ENCODE results near the gene PTPN23.

PTPN23 gene

DNA sequence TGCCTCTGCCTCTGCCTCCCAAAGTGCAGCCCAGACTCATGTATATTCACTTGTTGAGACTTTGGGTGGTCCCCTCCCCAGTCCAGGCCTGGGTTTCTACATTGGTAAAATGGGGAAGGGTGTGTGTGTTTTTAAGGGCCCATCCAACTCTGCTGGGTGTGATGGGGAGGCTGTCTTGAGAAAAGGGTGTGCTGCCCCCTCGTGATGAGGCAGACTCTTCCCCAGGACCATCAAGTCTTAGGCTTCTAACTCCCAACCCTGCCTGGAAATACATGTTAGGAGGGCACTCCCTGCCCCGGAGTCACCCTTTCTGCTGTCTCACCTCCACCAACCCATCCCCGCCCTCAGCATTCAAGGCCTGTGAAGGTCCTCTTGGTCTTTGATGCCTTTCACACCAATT is 4.4 kb upstream of the PTPN23 start:
- DNase-seq = no peak

DNA sequence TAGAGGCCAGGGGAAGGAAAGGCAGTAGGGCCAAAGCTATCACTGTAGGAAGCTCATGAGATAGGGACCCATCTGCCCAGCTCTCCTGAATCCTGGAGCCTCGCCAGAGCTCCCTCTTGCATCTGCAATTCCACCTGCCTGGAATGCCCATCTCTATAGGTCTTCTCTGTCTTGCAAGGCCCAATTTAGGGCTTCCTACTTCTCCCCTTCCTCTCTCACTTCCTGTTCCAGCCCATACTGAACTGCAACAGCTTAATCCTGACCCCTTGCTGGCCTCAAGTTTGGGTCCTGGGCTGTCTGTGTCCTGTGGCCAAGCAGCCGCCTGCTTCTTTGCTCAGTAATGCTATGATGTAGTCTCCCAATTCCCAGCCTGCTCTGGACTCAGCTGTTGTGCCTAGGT is 3.6 kb upstream of the PTPN23 start:
- no peak for DNase-seq

DNA sequence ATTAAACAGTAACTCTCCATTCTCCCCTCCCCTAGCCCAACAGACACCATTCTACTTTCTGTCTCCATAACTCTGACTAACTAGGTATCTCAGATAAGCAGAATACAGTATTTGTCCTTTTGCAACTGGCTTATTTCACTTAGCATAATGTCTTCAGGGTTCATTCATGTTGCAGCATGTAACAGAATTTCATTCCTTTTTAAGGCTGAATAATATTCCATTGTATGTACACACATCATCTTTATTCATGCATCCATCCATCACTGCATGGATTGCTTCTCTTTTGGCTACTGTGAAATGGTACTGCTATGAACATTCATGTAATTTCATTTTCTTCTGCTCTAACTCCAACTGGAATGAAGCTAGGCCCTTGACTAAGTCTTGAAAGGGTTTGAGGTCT is 2.0 kb upstream of the PTPN23 start:
- DNase-seq = no peak

DNA sequence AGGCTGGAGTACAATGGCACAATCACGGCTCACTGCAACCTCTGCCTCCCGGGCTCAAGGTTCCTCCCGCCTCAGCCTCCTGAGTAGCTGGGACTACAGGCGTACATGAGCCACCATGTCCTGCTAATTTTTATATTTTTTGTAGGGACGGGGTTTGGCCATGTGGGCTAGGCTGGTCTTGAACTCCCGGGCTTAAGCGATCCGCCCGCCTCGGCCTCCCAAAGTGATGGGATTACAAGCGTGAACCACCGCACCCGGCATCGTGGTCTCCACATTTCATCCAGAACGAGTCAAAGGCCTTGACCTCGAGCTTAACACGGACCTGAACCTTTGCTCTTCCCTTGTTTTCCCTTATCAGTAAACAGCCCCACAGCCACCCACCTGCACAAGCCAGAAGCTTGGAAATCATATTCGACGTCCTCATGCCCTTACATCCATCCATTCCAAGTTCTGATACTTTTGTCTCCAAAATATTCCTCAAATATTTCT is 1.4 kb upstream of the PTPN23 start:
- no peak for DNase-seq

DNA sequence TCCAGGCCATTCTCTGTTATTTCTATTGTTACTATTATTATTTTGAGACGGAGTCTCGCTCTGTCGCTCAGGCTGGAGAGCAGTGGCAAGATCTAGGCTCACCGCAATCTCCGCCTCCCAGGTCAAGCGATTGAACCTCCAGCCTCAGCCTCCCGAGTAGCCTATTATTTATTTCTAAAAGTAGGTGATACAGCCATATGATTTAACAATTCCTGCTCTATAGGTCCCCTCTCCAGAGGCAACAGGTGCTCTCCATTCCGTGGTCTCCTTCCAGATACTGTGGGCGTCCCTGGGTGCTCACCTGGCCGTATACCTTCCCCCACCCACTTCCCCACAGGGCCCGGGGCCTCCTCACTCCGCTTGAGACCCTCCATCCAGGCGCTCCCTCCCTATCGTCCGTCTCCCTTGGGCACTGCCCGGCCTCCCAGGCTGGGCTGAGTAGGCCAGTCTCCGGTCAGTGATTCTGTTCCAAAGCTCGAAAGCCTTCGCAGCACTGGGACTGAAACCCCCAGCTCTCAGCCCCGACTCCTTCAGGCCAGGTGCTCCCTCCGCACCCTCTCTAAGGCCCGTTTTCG is 708 bp upstream of the PTPN23 start:
- no peak for DNase-seq

DNA sequence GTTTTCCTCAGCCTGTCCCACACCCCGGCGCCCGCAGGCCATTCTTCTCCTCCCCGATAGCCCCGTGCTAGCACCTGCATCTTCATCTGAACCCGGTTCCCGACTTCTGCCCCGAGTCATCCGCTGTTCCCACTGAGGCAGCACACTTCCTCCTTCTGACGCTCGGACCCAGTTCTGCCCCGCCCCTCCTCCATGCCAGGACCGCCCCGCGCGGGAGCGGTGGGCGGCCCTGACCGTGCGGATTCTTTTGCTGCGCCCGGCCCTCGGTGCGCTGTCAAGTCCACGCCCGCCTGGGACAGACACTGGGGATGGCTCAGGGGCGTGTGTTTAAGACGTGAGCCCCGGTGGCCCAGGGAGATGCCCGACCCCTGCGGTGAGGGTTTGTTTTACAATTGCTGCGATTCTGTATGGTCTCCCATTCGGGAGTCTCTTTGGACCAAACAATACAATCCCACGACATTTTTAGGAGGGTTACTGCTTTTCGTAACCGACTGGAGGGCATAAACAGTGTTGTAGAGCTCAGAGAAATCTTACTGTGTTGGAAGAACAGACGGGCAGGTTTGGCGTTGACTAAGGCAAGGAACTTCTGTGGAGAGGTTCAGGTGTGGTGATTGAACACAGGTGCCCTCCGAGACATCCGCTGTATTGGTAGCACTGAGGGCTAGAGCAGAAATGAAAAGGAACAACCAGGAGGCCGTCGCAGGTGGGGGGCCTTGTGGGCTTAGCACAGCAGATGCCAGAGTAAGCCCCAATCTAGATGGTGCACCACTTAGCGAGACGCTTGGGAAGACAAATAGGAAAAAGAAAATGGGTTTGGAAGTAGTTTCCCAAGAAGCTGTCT is 716 bp downstream of the PTPN23 start:
- peak; percentile 71 for DNase-seq

DNA sequence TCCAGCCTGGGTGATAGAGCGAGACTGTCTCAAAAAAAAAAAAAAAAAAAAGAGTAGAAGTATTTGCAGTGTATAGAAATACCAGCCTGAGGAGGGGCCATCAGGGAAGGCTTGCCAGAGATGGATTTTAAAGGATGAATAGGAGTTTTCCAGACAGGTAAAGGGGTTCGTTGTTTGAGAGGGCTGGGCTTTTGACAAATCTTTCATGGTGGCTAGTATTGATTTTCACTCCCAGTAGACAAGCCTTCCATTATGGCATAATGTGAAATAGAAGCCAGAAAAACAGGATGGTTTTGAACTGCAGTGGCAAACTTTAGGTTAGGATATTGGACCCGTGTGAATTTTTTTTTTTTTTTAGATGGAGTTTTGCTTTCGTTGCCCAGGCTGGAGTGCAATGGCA is 3.6 kb downstream of the PTPN23 start:
- DNase-seq = no peak

DNA sequence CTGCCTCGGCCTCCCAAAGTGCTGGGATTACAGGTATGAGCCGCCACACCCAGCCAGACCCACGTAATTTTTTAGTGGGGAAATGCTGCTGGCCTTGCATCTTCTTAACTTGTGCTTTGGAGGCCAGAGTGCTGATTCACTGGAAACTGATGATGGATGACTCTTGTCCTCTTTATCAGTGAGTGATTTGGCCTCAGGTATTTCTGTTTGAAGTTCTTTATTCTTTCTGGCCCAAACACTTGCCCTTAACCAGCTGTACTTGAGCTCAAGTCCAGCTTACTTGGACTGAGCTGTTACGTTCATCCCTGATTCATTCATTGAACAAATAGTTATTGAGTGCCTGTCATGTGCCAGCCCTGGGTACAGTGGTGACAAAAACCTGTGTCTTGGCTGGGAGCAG is 4.2 kb downstream of the PTPN23 start:
- DNase-seq = no peak

DNA sequence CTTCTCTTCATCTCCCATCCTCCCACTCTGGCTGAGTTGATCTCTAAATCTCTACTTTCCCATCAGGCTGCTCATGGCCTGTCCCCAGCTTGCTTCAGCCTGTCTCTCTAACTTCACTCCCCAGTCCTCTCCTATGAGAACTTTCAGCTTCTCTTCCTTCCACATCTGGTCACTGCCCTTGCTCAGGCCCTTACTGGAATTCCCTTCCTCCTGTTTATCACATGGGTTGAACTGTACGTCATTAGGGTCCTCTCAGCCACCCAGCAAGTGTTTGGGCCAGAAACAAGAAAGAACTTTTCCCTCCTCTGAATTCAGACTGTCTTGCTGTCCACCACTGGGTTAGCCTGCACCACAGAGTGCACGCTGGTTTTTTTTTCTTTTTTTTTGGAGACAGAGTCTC is 5.0 kb downstream of the PTPN23 start:
- DNase-seq = no peak

DNA sequence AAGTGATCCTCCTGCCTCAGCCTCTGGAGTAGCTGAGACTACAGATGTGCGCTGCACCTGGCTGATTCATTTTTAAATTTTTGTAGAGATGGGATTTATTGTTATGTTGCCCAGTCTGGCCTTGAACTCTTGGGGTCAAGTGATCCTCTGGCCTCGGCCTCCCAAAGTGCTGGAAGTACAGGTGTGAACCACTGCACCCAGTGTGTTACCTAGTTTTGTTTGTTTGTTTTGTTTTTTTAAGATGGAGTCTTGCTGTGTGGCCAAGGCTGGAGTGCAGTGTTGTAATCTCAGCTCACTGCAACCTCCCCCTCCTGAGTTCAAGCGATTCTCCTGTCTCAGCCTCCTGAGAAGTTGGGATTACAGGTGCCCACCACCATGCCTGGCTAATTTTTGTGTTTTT is 12.1 kb downstream of the PTPN23 start:
- no peak for DNase-seq

DNA sequence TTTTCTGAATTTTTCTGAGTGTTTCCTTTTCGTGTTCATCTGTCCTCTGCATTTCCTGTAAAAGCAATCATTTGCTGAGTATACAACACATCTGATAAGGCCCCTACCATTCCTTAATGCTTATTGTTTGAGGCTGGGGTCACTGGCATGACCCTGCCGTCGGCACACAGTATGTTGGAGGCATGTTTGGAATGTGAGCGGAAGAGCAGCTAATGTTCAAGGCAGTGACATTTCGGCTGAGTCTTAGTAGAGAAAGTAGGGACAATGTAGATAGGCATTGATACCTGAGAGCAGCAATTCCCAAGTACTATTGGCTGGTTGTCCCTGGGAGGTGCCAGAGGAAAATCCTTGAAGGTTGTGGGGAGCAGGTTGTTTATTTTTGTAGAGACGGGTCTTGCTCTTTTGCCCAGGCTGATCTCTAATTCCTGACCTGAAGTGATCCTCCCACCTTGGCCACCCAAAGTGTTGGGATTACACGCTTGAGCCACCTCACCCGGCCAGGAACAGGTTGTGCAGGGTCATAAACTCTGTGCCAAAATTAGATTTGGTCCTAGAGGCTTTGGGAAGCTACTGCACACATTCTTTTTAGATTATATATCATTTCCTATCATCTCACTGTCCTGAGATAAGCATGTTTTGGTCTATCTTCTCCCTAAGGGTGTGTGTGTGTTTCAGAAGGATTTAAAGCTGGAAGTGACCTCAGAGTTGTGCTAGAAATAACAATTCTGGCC is 13.5 kb downstream of the PTPN23 start:
- DNase-seq = no peak

DNA sequence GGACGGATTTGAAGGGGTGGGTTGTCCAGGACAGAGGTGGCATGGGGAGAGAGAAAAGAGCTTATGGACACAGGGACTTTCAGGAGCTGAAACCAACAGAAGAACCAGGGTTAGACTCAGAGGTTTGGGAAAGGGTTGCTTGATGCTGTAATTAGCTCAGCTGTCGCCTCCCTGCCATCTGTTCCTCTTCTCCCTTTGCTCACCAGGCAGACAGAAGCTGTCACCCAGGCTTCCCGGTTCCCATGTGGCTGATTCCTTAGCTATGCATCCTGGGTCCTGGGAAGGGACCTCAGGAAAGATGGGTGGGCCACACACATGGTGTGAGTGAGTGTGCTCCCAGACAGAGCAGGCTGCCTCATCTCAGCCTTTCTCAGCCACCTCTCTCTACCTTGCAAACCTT is 14.1 kb downstream of the PTPN23 start:
- DNase-seq = no peak

DNA sequence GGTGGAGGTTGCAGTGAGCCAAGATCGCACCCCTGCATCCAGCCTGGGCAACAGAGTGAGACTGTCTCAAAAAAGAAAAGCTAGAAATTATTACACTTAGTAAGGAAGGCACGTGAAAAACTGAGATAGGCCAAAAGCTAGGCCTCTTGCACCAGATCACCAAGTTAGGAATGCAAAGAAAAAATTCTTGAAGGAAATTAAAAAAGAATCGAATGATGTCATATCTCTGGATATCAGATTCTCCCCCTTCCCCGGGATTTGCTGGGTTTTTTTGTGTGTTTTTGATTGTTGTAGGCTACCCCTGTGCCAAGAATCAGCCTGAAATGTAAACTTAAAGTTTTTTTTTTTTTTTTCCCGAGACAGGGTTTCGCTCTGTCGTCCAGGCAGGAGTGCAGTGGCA is 17.4 kb downstream of the PTPN23 start:
- DNase-seq = no peak

DNA sequence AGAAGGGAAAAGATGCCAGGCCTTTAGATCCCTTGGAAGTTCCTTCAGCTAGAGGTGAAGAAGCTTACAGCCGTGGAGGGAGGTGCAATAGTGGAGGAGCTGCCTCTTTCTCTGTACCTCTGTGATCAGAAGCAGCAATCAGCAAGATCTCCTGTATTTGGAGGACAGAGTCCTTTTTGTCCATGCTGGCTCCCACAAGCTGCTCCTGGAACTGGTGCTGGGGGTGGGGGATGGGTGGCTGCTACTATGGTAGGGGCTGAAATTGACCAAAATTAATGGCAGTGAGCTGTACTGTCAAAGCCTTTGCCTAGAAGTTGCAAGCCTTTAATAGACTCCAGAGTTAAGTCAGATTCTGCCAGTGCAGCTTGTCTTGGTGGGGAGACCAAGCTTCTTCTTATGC is 18.2 kb downstream of the PTPN23 start:
- DNase-seq = no peak

DNA sequence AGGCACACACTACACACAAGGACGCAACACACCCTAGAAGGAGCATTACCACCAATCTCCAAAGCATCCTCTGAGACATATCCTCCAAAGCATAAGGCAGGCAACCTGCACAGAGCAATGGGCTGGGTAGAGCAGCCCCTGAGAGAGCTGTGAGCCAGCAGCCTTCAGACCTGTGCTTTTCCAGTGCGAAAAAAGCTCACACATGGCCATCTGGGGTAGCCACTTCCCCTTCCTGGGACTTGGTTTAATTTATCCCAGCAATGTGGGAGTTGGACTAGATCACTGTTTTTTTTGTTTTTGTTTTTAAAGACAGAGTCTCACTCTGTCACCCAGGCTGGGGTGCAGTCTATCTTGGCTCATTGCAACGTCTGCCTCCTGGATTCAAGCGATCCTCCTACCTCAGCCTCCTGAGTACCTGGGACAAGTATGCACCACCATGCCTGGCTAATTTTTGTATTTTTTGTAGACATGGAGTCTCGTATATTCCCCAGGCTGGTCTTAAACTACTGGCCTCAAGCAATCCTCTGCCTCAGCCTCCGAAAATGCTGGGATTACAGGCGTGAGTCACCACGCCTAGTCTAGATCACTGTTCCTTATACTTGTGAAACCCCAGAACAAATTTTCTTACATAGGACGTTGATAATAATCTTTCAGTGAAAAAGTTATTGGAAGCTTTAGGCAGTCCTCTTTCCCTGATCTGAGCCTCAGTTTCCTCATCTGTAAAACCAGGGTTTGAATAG is 18.9 kb downstream of the PTPN23 start:
- DNase-seq = no peak

DNA sequence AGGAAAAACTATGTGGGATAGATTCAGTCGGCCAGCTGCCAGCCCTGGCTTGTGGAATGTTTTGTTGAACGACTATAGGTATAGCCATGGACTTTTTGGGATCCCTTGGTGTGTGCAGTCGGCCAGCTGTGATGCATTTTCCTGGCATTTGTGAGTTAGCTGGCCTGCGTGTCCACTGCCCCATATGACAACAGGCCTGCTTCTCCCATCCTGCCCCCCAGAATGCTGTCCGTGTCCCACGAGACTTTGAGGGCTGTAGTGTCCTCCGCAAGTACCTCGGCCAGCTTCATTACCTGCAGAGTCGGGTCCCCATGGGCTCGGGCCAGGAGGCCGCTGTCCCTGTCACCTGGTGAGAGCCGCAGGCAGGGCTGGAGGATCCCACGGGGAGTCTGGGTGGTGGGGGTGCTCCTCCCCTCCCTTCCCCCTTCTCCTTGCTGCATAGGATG is 23.6 kb downstream of the PTPN23 start:
- no peak for DNase-seq

DNA sequence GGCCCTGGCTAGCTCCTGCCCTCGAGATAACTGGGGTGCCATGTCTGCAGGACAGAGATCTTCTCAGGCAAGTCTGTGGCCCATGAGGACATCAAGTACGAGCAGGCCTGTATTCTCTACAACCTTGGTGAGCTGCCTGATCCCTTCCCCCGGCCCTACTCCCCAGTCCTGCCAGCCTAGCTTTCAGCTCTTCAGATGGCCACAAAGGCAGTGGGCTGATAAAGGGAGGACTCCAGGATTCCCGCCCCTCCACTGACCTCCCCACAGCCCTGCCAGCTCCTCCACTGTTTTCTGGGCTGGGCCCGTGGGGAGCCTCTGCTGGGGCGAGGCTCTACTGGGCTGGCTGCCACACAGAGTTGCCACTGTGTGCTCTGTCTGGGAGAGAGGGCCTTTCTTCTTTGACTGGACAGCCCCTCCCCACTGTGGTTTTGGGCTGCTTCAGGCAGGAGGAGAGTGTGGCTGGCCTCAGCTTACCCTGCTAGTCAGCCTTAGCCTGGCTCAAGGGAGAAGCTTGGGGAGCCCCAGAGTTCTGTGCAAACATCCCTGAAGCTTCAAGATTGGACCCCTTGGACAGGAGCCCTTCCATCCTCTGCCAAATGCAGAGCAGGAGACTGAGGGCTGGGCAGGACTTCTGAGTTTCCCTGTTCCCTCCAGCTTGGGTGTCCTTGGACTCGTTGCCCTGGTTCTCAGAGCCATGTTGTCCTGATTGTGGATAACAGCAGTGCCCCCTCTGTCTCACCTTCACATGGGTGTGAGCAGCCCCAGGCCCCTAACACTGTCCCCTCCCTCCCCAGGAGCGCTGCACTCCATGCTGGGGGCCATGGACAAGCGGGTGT is 24.4 kb downstream of the PTPN23 start:
- DNase-seq = no peak

DNA sequence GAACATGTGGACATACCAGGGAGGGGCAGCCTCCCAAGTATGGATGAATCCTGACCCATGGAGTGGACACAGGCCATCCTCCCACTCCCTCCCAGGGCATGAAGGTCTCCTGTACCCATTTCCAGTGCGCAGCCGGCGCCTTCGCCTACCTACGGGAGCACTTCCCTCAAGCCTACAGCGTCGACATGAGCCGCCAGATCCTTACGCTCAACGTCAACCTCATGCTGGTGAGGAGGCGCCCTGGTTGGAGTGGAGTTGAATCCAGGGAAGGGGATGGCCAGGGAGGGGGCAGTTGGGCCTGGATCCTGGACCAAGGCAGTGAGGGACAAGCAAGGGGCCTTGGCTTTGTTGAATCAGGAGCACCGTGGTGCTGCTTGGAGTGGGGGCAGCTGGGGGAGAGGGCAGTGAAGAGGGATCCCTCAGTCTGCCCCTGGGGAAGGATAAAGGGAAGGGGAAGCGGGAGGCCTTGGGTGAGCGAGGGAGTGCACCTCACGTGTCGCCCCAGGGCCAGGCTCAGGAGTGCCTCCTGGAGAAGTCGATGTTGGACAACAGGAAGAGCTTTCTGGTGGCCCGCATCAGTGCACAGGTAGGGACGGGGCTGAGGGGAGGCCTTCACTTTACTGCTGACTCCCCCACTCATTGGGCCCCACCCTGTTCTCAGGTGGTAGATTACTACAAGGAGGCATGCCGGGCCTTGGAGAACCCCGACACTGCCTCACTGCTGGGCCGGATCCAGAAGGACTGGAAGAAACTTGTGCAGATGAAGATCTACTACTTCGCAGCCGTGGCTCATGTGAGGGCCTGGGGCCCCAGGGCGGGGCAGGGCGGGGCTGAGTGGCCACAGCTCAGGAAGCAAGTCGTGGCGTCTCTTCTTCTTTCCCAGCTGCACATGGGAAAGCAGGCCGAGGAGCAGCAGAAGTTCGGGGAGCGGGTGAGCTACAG is 25.3 kb downstream of the PTPN23 start:
- DNase-seq = no peak

DNA sequence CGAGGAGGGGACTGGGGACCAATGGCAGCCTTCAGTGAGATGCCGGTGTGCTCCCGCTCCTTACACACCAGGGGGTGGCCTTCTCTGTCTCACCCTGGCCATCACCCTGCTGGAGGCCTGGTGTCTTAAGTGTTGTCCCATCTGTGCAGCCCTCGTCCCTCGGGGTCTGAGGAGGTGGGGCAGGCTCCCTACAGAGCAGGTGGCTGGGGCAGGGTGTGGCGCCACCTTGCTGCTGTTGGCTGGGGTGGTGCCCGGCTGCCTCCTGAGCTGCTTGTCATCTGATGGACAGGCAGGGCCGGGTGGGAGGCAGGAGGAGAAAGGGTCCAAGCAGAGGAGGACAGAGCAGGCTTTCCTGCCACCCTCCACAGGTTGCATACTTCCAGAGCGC is 25.9 kb downstream of the PTPN23 start:
- no peak for DNase-seq

DNA sequence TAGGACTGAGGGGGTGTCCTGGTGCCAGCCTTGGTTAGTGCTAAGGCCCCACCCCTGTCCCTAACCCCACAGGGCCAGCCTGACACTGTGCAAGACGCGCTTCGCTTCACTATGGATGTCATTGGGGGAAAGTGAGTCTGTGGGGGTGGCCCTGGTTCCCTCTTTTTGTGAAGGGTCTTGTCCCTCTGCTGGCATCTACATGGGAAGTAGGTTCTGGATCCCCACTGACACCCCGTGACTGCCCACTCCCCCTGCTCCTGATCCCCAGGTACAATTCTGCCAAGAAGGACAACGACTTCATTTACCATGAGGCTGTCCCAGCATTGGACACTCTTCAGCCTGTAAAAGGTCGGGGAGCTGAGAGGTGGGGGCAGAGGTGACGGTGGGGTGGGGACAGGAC is 26.4 kb downstream of the PTPN23 start:
- no peak for DNase-seq
